MM.1S (cell line): ENCODE data around the gene LRRC19.

ENCODE experiments used
- CTCF ChIP-seq: fragments of 300-600 bp; sonication (generic); IDR thresholded peaks from 2 replicates; pipeline ENCODE4 v1.5.1; 2016; ENCODE audit warnings: antibody characterized with exemption, low read length, mixed read lengths
- EZH2 ChIP-seq: fragments of 300-600 bp; sonication (generic); optimal IDR thresholded peaks from 2 replicates; pipeline ENCODE3; 2017; ENCODE audit warnings: low read depth, mild to moderate bottlenecking, antibody characterized with exemption, low read length, mixed read lengths

- no peak for TF ChIP-seq CTCF
- no peak for TF ChIP-seq EZH2
Measured at GRCh38 chr9:26956860-26957233, 48.6 kb downstream of the LRRC19 start.
